AG04450 (cell line): ENCODE data around the gene RASSF5. TPM values are rescaled to one million over a fixed set of nuclear protein-coding genes. Genes with fewer than 3 reads are reported as not detected.

ENCODE experiments used
- CTCF ChIA-PET: fragments of 300-600, 350-600 bp; formaldehyde crosslinking; extraction: SDS; loops from one replicate; lab custom pipeline; 2022; ENCODE audit warnings: antibody characterized with exemption, inconsistent platforms; lab: Charles Lee
- POLR2A ChIA-PET: fragments of 350-600 bp; formaldehyde crosslinking; extraction: SDS; loops from one replicate; lab custom pipeline; 2021; ENCODE audit warnings: antibody characterized with exemption, inconsistent platforms; lab: Yijun Ruan, JAX
- DNase-seq: peaks from one replicate; pipeline ENCODE4 v3.0.0-alpha.2; 2011; ENCODE audit warnings: low read depth, low spot score
- H3K27ac ChIP-seq: one replicate; pipeline ENCODE4 v1.5.1; 2012; ENCODE audit warnings: low read depth, low read length, control low read depth
- H3K27me3 ChIP-seq: one replicate; pipeline ENCODE4 v1.6.0; 2012; ENCODE audit warnings: low read length; ENCODE audit not compliant: control insufficient read depth, insufficient read depth
- H3K4me3 ChIP-seq: 2 replicates; pipeline ENCODE4 v1.5.1; 2011; ENCODE audit warnings: mild to moderate bottlenecking, low read depth, low read length, control low read depth
- H3K9me3 ChIP-seq: 2 replicates; pipeline ENCODE4 v1.5.1; 2012; ENCODE audit warnings: low read length; ENCODE audit not compliant: control insufficient read depth, insufficient read depth
- polyA plus RNA-seq: library from polyadenylated mRNA; depleted of rRNA; stranded (reverse); fragments of >200 nt; gene quantifications from 2 replicates; pipeline ENCODE4 v1.2.3, GENCODE V29; 2011
- TF ChIP-seq, protein P1 (sequence below): IDR thresholded peaks from 2 replicates; pipeline ENCODE4 v1.5.1; 2011; ENCODE audit warnings: low read depth, low read length, control low read depth, inconsistent platforms

RASSF5 gene
- polyA plus RNA-seq, 1 experiment = 2.3 TPM

DNA sequence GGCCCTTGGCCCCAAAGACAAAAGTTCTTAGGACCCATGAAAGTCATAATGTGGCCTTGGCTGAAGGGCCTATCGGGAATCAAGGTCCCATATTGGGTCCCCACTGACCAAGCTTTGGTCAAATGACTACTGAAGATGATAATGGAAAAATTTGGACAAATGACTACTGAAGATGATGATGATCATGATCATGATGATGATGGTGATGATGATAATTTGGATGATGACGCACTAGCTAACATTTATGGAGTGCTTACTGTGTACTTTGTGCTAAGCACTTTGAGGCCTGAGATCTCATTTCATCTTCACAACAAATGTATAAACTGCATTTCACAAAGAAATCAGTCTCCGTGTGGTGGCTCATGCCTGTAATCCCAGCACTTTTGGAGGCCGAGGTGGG, 65.5 kb downstream of the RASSF5 start:
- CTCF ChIA-PET = interaction anchor here (0.5 to 5.2 kb wide), 3 partner anchors 11 to 57 kb away, joined by 3 to 24 read pairs (median 9); no protein-coding TSS in a partner anchor
- Histone ChIP-seq H3K4me3 (no peak overlapping the region), H3K27ac (no peak overlapping the region), H3K27me3 (peaks cover 3% of the 10 kb centered on the region), H3K9me3 (no peaks in the 10 kb centered on the region; the same call in 1 of the 2 replicates)
- TF ChIP-seq, protein P1, sequence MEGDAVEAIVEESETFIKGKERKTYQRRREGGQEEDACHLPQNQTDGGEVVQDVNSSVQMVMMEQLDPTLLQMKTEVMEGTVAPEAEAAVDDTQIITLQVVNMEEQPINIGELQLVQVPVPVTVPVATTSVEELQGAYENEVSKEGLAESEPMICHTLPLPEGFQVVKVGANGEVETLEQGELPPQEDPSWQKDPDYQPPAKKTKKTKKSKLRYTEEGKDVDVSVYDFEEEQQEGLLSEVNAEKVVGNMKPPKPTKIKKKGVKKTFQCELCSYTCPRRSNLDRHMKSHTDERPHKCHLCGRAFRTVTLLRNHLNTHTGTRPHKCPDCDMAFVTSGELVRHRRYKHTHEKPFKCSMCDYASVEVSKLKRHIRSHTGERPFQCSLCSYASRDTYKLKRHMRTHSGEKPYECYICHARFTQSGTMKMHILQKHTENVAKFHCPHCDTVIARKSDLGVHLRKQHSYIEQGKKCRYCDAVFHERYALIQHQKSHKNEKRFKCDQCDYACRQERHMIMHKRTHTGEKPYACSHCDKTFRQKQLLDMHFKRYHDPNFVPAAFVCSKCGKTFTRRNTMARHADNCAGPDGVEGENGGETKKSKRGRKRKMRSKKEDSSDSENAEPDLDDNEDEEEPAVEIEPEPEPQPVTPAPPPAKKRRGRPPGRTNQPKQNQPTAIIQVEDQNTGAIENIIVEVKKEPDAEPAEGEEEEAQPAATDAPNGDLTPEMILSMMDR = no peak
- no peak for DNase-seq
- POLR2A ChIA-PET = no interaction called here

DNA sequence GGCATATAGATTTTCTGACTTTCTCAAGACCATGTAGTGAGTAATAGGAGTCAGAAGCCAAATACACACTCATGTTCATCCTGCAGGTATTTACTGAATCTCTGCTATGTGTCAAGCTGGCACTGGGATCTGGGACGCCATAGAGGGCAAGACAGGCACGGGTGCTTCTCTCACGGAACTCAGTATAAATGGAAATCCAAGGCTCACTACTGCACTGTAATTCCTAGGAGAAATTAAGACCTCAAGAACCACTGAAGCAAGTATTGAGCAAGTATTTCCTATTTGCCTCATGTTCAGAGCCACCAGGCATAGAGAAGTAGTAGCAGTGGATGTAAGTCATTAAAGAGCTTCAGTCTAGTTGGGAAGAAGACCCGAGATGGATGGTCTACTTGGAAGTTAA, 66.0 kb downstream of the RASSF5 start:
- TF ChIP-seq, protein P1 = no peak
- Histone ChIP-seq H3K4me3 (no peak overlapping the region), H3K27ac (no peak overlapping the region), H3K27me3 (peaks cover 3% of the 10 kb centered on the region), H3K9me3 (no peaks in the 10 kb centered on the region; the same call in 1 of the 2 replicates)
- DNase-seq = no peak
- POLR2A ChIA-PET = no interaction called here
- CTCF ChIA-PET = interaction anchor here (0.5 to 5.2 kb wide), 3 partner anchors 10 to 57 kb away, joined by 3 to 24 read pairs (median 9); no protein-coding TSS in a partner anchor

DNA sequence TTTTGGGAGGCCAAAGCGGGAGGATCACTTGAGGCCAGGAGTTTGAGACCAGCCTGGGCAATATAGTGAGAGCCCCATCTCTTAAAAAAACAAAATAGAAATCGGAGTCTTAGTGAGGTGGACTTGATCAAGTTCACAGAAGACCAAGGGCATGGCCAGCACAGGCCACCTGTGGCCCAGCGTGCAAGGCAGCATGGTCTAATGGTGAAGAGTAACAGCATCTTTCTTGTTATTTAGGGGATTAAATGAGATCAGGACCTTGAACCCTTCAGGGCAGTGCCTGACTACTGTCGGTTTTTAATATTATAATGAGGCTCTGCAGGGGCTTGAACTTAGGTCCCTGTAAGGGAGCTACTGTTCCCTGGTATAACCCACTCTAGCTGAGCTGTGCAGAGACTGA, 66.4 kb downstream of the RASSF5 start:
- H3K9me3 ChIP-seq = no peaks in the 10 kb centered on the region
- no peak overlapping the region for H3K4me3 ChIP-seq
- CTCF ChIA-PET = interaction anchor here (1.7 to 5.2 kb wide), 2 partner anchors 10 to 29 kb away, joined by 9 to 24 read pairs; no protein-coding TSS in a partner anchor
- POLR2A ChIA-PET = no interaction called here
- H3K27ac ChIP-seq = no peak overlapping the region
- TF ChIP-seq, protein P1 = no peak
- no peak for DNase-seq
- peaks cover 3% of the 10 kb centered on the region for H3K27me3 ChIP-seq

DNA sequence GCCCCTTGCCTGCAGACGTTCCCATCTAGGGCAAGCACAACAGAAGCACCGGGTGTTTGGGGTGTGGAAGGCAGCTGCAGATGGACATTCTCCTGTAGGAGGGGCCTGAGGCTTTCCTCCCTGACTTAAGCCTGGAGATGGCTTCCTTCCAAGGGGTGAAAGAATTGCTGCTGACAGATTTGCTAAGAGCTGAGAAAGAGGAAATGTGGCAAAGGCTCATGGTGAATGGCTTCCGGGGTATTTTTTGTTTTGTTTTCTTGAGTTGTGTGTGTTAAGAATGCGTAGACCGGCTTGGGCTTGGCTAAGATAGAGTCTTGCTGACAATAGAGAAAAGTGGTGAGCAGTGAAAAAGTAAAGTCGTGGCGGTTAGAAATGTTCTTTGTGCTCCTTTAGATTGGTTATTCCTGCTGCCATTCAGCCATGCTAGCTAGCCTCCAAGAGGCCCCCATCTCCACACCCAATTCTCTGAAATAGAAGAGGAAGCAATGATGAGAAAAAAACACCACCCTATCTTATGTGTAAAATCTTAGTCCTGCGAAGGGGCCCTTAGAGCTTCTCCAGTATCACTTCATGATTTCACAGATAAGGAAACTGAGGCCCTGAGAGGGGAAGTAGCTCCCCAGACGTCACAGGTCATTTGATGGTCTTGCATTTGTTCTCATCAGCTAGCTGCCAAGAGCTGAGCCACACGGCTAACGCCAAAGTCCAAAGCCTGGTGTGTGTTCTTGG, 68.0 kb downstream of the RASSF5 start:
- ChIA-PET CTCF (interaction anchor here (0.9 to 5.2 kb wide), 6 partner anchors 8 to 96 kb away, joined by 3 to 24 read pairs (median 6); no protein-coding TSS in a partner anchor), POLR2A (interaction anchor here (1.2 kb wide), 1 partner anchor 71 kb away, joined by 4 read pairs; no protein-coding TSS in a partner anchor)
- TF ChIP-seq, protein P1 = no peak
- Histone ChIP-seq H3K27me3 (peaks cover 3% of the 10 kb centered on the region), H3K27ac (peak overlapping the region; percentile 39), H3K9me3 (no peaks in the 10 kb centered on the region), H3K4me3 (no peak overlapping the region)
- peak; percentile 73 for DNase-seq
